ENCODE measurements around the gene APP. TPM values are rescaled to one million over a fixed set of nuclear protein-coding genes. Genes with fewer than 3 reads are reported as not detected.

Gene APP
- total RNA-seq, 1 donor from 2014 or later, result 356 TPM

DNA sequence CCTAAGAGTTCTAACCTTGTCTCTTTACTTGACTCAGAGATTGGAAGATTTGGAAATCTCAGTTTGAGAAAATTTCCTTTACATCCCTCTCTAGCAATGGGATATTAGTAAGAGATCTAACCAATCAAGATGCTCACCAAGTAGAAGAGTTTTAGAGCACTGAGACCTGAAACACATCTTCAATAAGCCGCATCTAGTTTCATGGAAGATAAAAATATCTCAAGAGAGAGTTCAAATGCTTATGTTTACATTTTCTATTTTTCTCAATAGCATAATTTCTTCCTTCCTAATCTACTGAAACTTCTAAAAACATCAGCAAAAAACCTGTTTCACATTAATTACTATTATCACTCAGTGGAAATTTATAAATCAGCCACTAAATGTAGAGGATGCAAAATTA is 165.1 kb downstream of the APP start:
- no peak for ATAC-seq
- no peak for DNase-seq
- intact Hi-C loops (cut with micrococcal nuclease), result no loop called here

DNA sequence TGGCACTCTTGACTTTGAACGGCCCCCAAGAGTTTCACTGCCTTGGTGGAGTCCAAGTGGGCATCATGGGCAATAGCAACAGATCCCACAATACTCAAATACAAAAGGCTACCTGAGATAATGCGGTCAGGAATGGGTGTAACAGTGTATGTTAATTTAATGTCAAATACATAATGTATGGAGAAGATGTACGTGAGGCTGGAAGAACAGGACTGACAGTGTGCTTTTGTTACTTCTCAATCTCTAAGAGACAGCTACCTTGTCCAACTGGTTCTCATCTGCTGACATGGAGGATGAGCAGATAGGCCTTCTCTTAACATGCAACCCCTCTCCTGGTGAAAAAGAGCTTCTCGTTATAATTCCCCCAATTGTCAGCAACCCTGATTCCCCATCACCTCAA is 167.2 kb downstream of the APP start:
- no peak for DNase-seq
- intact Hi-C loops (cut with micrococcal nuclease), result no loop called here

DNA sequence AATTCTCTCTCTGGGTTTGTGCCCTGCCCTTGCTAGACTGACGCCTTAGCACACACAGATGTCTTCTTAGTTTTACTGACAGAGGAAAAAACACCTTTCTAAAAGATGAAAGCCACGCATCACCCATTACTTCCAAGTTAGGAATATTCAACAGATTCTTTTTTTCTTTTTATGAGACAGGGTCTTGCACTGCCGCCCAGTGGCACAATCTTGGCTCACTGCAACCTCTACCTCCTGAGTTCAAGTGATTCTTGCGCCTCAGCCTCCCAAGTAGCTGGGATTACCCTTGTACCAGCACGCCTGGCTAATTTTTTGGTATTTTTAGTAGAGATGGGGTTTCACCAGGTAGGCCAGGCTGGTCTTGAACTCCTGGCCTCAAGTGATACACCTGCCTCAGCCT is 169.2 kb downstream of the APP start:
- intact Hi-C loops (cut with micrococcal nuclease), result no loop called here
- no peak for DNase-seq
- no peak for ATAC-seq

More for the DNA sequence above, 167.2 kb downstream of the APP start:
- ATAC-seq, result no peak

DNA sequence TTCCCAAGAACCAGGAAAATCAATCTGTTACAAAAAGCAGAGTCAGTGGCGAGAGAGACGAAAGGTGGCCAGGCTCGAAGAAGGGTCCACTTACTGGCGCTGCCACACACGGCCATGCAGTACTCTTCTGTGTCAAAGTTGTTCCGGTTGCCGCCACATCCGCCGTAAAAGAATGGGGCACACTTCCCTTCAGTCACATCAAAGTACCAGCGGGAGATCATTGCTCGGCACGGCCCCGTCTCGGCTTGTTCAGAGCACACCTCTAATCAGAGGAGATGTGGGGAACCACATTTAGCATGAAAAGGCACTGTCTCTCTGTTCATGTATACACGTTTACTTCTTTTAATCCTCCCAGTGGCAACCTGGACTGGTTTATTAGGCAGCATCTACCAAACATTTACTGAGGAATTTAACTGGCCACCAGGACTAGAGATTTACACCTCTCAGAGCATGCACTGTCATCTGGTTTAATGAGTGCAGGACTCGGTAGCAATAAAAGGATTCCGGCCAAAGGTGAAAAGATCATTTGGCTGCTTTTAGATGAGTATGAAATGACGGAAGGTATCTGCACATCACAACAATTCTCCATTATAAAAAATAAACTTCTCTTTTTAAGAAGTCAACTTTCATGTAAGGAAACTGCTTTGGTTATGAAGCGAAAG is 170.5 kb downstream of the APP start:
- ATAC-seq (no peak), DNase-seq (no peak)
- intact Hi-C loops (cut with micrococcal nuclease), result no loop called here

DNA sequence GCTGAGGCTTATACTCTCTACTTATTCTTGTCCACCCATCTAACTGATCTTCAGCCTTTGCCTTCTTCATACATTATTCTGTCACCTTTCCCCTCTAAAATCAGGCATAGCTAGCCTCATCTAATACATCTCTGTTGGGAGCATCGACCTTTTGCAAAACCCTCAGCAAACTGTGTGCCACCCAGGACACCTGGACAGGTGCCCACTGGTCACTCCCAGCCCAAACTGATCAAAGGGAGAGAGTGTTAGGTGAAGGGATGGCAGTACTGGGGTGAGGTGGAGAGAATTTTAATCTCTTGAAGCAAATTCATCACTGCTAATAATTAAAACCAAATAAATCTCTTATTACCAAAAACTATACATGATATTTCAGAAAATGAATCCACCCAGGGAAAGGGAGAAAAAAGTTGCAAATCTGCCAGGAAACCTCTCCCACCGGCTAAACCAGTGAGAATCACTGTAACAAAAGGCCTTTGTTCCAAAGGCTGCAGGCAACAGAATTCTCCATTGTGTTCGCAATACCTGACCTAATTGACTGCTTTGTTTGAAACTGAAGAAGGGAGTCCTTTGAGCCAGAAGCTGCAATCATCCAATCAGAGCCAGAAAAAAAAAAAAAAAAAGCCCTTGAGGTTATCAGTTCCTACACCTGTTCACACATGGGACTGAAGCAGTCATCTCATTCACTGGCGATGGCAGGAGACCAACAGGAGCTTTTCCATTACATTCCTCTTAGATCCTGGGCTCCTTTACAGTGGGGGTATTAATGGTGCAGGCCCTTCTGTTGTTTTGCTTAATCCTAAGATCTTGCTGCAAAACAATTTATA is 172.6 kb downstream of the APP start:
- intact Hi-C loops (cut with micrococcal nuclease), result no loop called here
- DNase-seq (no peak), ATAC-seq (peak; percentile 42)

DNA sequence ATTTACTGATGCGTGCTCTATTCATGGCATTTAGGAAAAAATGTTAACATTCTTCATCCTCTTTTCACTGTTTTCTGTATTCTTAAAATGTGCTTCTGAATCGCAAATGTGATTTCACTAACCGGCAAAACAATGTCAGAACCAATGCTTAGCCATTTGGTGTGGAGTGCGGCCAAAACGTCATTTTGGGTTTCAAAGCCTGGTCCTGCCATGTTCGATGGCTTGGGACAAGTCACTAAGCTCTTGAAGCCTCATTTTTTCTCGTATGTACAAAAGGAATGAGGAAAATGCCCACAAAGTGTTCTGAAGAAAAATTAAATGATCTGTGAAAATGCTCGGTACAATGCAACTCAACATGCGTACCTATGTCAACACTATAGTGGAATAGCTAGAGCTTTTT is 175.3 kb downstream of the APP start:
- DNase-seq, result no peak
- no peak for ATAC-seq
- intact Hi-C loops (cut with micrococcal nuclease), result no loop called here

DNA sequence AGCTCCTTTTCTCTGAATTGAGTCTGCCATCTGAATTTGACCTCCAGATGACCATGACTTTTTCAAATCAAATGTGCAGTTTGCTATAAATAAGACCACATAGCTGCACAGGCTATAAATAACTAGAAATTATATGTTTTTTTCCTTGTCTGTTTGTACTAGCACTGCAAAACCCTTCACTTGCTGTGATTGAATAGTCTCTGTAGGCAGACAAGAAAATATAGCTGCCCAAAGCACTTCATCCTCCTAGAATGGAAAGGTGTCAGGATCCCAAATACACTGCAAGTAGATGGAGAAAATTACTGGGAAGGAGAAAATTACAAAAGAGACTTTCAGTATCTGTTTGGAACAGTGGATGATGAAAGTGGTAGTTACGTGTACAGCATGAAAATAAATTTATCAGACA is 175.8 kb downstream of the APP start:
- intact Hi-C loops (cut with micrococcal nuclease), result no loop called here

DNA sequence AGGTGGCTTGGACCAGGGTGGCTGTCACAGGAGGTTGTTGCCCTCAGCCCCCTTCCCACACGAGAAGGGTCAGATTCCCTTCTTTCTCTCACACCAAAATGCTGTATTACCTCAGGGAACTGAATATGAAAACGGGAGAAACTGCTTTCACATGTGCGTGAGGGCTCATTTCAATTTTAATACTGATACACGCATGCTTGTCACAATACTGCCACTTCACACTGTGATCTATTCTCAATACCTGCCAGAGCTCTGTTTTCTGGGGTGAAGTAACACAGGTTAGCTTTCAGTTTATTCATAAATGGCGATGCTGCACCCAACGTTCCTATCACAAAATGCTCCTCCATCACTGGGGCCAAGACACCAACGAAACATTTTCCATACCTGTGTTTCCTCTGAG is 181.8 kb downstream of the APP start:
- intact Hi-C loops (cut with micrococcal nuclease), result no loop called here
- DNase-seq (no peak), ATAC-seq (no peak)

More for the DNA sequence above, 175.8 kb downstream of the APP start:
- DNase-seq, result no peak
- ATAC-seq, result peak; percentile 70

DNA sequence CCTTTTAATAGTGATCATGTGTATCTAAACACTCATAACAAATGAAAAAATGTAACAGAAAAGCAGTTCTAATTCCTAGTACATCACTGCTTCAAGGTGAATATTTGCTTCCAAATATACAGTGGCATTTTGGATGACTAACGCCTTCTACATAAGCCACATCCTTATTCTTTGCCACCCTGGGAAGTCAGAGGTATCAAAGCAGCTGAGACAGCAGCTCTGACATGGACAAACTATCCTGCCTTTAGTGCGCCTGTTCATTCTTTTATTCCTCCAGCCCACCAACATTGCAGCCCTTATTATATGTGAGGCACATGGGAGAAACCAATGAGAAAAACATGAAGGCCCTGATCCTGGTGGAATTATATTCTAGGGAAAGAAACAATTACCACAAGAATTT is 183.0 kb downstream of the APP start:
- ATAC-seq (no peak), DNase-seq (no peak)
- intact Hi-C loops (cut with micrococcal nuclease), result no loop called here

DNA sequence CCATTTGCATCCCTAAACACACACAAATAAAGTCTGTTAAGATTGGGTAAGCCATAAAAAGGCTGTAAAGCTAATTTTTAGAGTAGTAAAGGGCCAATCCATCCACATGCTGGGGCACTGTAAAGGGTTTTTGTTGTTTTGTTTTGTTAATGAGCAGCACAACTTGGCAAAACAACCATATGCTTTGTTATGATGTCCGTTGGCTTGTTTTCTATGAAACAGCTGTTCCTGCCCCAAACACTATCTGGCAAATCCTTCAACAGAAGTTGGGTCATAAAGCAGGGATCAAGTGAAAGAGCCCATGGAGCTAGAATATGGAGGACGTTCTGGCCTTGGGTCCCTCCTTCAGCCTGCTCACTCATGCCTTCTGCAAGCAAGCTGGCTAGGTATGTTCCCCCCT is 183.6 kb downstream of the APP start:
- intact Hi-C loops (cut with micrococcal nuclease), result no loop called here
- DNase-seq, result no peak
- ATAC-seq, result no peak

DNA sequence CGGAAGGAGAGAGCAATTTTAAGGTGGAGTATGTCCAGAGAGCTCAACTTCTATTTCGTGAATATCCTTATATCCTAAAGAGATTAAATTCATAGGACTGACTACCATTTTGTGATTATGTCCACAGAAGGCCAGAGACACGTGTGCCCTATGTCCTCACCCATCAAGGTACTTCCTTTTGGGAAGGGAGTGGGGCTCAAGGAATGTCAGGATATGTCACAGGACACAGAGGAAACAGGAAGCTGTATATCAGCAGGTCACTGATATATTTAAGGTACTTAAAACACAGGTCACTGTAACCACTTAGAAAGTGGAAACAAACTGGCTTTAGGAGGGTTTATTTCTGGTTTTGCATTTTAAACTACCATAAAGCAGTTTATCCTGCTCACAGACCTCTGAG is 184.6 kb downstream of the APP start:
- no peak for ATAC-seq
- intact Hi-C loops (cut with micrococcal nuclease), result no loop called here
- no peak for DNase-seq

DNA sequence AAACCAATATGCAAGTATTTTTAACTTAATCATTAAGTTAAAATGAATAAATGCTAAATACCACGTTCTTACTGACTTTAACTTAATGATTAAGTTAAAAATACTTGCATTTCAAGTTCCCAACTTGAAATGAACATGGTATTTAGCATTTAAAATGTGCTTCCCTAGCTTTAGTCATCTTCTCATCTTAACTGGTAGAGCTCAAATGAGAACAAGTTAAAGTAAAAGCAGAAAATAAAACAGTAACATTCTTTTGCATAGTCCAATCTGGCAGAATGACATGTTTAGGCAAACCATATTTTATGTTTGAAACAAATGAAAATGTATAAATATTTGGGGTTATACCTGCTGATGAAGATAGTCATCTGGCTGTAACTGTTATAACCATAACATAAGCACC is 186.0 kb downstream of the APP start:
- intact Hi-C loops (cut with micrococcal nuclease), result no loop called here
- DNase-seq (no peak), ATAC-seq (no peak)

DNA sequence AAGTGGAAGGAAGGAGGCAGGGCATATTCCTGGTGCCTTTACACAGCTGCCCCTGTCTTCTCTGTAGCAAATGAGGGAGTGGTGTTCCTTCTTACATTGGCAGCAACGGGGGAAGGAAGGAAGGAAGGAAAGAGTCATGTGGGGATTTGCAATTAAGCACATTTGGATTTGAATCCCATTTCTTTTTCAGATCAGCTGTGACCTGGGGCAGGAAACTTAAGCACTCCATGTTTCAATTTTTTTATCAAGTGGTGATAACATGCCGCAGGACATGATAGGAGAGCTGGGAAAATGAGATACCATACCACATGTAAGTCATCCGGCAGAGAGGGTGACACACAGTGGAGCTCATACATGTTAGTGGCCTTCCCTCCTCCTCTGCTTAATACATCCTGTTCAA is 186.8 kb downstream of the APP start:
- intact Hi-C loops (cut with micrococcal nuclease), result no loop called here
- ATAC-seq (peak; percentile 89), DNase-seq (no peak)

DNA sequence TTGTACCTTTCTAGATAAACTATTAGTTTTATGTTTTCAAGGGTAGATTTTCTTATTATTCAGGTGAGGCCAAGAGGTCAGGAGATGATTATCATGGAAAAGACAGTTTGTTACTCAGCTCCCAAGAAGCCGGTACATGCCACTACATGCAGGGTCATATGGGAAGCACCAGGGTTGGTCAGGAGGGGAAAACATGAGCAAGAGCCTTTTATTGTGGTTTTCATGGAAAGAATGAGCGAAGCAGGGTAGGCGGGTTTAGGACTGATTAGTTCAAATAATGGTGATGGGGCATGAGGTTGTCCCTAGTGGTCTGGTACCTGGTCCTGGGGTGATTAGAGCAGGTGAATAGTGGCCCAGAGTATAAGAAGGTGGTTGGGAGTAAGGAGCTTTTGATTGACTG is 189.9 kb downstream of the APP start:
- intact Hi-C loops (cut with micrococcal nuclease), result no loop called here
- DNase-seq (no peak), ATAC-seq (no peak)

DNA sequence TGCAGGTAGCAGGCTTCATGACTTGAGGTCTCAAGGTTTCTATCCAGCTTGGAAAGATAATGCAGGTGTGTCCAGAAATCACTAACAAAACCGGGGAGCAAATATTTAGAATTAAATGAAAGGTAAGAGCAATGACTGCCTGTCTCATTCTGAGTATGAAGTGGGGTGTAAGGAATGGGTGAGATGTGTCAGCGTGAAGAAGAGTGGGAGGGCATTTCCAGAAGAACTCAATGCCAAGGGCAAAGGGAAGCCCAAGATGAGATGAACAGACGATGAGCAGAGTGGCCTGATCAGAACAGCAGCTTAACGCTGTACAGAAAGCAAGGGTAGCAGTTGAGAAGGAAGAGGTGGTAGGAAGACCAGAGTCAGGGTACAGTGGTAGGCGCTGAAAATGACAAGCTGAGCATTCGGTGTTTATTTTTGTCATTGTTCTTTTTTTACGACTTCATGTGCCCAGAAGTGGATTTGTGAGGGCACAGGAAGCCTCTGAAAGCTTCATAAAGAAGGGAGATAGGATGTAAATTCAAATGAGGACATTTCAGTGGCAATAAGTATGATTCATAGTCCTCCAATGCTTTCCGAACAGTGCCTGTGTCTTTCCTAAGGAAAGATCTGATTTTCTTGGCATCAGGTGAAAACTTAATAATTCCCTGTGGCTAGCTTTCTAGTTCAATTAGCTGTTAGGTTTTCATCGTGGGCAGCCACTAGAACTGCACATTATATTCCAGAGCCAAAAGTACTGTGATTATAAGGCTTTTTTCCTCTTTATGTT is 190.5 kb downstream of the APP start:
- intact Hi-C loops (cut with micrococcal nuclease), result no loop called here
- ATAC-seq, result no peak
- no peak for DNase-seq

DNA sequence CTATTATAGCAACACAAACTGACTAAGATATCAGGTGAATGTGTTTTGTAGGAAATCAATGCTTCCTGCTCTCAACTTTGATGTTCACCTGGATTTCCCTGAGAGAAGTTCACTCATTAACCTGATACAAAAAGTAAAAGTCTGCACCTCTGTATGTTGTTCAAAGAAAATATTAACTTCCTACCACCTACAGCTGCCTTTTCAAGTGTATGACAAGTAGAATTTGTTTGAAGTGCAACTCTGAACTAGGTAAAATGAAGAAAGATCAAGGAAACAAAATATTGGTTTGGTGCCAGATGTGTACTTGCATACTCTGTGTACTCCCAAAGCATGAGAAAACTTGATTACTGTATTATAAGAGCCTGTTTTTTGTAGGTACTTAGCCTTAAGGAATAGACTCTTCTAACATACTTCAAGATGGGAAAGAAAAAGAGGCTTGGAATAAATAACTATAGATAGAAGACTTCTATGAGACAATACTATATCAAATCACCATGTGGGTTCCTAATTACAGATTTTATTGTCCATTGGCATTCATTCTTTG is 193.4 kb downstream of the APP start:
- ATAC-seq, result no peak
- no peak for DNase-seq
- intact Hi-C loops (cut with micrococcal nuclease), result no loop called here

DNA sequence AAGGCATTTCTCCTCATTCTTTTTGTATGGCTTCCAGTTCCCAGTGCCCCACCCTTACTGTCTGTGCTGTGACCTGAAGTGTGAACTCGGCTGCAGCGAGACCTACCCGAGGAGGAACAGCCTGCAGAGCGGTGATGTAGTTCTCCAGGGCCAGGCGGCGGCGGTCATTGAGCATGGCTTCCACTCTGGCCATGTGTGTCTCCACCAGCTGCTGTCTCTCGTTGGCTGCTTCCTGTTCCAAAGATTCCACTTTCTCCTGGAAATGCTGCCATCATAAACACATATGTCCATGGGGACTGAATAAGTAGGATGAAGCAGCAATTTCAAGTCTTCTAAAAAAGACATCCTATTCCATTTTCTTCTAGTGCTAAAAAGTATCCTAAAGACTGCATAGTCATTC is 195.6 kb downstream of the APP start:
- ATAC-seq (peak; percentile 97), DNase-seq (peak; percentile 76)
- intact Hi-C loops (cut with micrococcal nuclease), result no loop called here

DNA sequence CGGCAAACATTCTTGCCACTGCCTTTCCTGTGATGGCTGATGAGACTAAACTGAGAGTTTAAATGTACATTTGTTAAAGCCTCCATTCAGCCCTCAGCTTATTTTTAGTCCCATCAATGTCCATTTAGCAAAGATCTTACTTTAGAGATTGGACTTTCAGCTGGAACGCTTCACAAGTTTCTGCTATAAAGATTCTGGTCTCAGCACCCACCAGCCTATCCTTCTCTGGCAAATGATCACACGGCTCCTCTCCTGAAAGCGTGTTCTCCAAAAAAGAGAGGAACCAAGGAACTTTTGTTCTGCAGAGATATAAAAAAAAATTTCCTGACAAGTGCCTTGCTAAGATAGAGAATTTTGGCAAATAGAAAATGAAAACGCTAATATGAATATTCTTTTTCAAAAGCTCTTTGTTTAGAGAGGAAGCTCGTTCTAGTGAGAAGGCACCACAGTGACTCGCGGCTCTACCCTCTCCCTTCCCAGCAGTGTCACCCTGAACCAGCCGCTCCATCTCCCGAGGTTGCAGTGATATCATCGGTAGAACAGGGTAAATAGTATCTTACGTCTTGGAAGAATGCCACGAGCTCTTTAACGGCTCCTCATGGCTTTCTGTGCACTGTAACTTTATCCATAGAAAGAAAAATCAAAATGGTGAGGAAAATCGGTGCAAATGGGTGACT is 200.2 kb downstream of the APP start:
- peak; percentile 48 for ATAC-seq
- no peak for DNase-seq
- intact Hi-C loops (cut with micrococcal nuclease), result no loop called here

DNA sequence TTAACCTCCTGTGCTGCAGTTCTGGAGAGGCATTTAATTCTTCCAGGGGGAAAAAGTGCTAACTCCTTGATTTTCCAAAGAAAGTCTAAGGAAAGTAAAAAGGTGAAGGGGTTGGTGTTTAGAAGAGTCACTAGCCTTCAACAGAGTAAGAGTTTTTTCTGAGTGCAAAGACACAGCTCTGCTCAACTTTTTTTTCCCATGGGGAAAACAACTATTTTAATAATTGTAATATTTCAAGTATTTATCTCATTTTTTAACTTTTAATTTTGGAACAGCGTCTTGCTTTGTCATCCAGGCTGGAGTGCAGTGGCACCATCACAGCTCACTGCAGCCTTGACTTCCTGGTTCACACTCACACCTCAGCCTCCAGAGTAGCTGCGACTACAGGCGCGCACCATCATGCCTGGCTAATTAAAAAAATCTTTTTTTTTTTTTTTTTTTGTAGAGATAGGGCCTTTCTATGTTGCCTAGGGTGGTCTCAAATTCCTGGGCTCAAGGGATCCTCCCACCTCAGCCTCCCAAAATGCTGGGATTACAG is 202.6 kb downstream of the APP start:
- intact Hi-C loops (cut with micrococcal nuclease), result no loop called here
- no peak for ATAC-seq
- no peak for DNase-seq
